Fibroblast of the aortic adventitia (primary cell): ENCODE measurements around the gene PRRC1. TPM values are rescaled to one million over a fixed set of nuclear protein-coding genes. Genes with fewer than 3 reads are reported as not detected.

Source experiments
- DNase-seq: peaks from one replicate; pipeline ENCODE4 v3.0.0-alpha.2; 2010; ENCODE audit warnings: low read depth
- H3K4me3 ChIP-seq: 2 replicates; pipeline ENCODE4 v1.5.1; 2011; ENCODE audit warnings: low read depth, mild to moderate bottlenecking, control low read depth, low read length, moderate library complexity
- CTCF ChIP-seq: IDR thresholded peaks from 2 replicates; pipeline ENCODE4 v1.5.1; 2011; ENCODE audit warnings: mild to moderate bottlenecking, low read length, control low read depth, inconsistent platforms; ENCODE audit not compliant: insufficient read depth
- total RNA-seq: library from RNA; depleted of rRNA; stranded (reverse); fragments of >200 nt; gene quantifications from 2 replicates; pipeline ENCODE4 v1.2.3, GENCODE V29; 2012; ENCODE audit warnings: low replicate concordance

Gene PRRC1
- total RNA-seq, 1 donor = 79.5 TPM

GRCh38 chr5:127561254-127561653 is 43.8 kb downstream of the PRRC1 start:
- no peak overlapping the region for H3K4me3 ChIP-seq
- no peak for TF ChIP-seq CTCF
- DNase-seq = peak; percentile 58

GRCh38 chr5:127562252-127562651 is 44.8 kb downstream of the PRRC1 start:
- peak; percentile 26 for DNase-seq
- H3K4me3 ChIP-seq = no peak overlapping the region
- TF ChIP-seq CTCF = peak; percentile 29

- no peak for TF ChIP-seq CTCF
- H3K4me3 ChIP-seq = no peak overlapping the region
- peak; percentile 42 for DNase-seq
Observed at GRCh38 chr5:127563136-127563535, 45.7 kb downstream of the PRRC1 start.

- H3K4me3 ChIP-seq = no peak overlapping the region
- DNase-seq = peak; percentile 73
- peak; percentile 59 for TF ChIP-seq CTCF
Observed at GRCh38 chr5:127564002-127564769, 46.7 kb downstream of the PRRC1 start.

- DNase-seq = no peak
- no peak for TF ChIP-seq CTCF
- no peak overlapping the region for H3K4me3 ChIP-seq
Observed at GRCh38 chr5:127565586-127566270, 48.3 kb downstream of the PRRC1 start.

GRCh38 chr5:127567026-127567768 is 49.8 kb downstream of the PRRC1 start:
- DNase-seq = no peak
- TF ChIP-seq CTCF = no peak
- no peak overlapping the region for H3K4me3 ChIP-seq
